ENCODE results near the gene CHST7. TPM values are rescaled to one million over a fixed set of nuclear protein-coding genes. Genes with fewer than 3 reads are reported as not detected.
A peak's percentile ranks its signal among the peaks of the same experiment; 100 is the strongest.

Gene CHST7
- total RNA-seq, 3 donors from 2014 or later = 1.4 to 4.1 (median 2.7) TPM

DNA sequence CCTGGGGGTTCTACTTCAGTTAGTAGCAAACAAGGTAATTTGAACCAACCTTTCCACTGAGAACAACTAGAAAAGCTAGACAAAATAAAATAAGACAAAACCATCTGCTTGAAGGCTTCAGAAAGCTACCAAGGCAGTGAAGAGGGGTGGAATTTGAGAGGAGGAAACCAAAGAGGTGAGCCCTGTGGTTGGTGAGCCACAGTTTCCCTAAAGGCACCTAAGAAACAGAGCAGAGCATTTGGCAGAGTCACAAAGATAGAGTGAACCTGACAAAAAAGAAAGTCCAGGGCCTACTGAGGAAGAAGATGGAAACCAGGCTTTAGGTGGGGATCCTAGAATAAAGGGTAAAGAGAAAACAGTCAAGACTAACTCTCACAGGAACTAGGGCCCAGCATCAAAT lies 44.3 kb downstream of the CHST7 start:
- no peak for DNase-seq
- Histone ChIP-seq H3K9me3 (no peaks in the 10 kb centered on the region), H3K36me3 (ENCODE audit: low read depth) (no peaks in the 10 kb centered on the region), H3K4me1 (ENCODE audit: low read depth) (no peaks in the 10 kb centered on the region), H3K4me3 (no peak overlapping the region)
- no peak for ATAC-seq
- intact Hi-C loops (cut with DNase I, micrococcal nuclease) = no loop called here
- TF ChIP-seq, protein P1, sequence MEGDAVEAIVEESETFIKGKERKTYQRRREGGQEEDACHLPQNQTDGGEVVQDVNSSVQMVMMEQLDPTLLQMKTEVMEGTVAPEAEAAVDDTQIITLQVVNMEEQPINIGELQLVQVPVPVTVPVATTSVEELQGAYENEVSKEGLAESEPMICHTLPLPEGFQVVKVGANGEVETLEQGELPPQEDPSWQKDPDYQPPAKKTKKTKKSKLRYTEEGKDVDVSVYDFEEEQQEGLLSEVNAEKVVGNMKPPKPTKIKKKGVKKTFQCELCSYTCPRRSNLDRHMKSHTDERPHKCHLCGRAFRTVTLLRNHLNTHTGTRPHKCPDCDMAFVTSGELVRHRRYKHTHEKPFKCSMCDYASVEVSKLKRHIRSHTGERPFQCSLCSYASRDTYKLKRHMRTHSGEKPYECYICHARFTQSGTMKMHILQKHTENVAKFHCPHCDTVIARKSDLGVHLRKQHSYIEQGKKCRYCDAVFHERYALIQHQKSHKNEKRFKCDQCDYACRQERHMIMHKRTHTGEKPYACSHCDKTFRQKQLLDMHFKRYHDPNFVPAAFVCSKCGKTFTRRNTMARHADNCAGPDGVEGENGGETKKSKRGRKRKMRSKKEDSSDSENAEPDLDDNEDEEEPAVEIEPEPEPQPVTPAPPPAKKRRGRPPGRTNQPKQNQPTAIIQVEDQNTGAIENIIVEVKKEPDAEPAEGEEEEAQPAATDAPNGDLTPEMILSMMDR (IDR thresholded peaks at IDR 0.05) = no peak

DNA sequence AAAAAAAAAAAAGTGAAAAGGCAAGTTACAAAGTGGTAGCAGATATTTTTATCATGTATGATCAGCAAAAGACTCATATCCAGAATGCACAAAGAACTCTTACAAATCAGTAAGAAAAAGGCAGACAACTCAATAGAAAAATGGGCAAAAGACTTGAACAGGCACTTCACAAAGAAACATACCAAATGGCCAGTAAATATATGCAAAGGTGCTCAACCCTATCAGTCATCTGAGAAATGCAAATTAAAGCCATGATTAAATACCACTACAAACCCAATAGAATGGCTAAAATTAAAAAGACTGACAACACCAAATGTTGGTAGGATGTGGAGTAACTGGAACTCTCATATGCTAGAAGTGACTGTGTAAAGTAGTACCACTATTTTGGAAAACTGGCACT lies 45.4 kb downstream of the CHST7 start:
- intact Hi-C loops (cut with DNase I, micrococcal nuclease) = no loop called here
- no peaks in the 10 kb centered on the region for H3K9me3 ChIP-seq
- DNase-seq (no peak), ATAC-seq (no peak)
- H3K36me3 ChIP-seq (ENCODE audit: low read depth) = no peaks in the 10 kb centered on the region
- H3K4me3 ChIP-seq = no peak overlapping the region
- TF ChIP-seq, protein P1 (IDR thresholded peaks at IDR 0.05) = no peak
- H3K4me1 ChIP-seq (ENCODE audit: low read depth) = no peaks in the 10 kb centered on the region

DNA sequence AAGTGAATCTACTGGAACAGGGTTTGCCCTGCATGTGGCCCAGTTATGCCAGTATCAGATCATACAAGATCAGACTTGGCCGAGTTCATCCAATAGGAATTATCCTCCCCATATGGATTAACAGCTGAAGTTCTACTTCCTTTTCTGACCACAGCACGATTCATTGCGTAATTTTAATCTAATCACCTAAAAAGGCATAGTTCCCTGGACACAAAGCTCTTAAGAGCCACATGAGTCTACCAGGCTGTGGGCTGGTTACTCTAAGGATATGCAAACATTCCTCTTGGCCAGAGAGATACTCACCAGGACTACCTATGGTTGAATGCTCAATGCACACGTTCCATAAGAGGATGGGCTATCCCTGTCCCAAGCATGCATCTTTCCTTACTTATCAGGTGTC lies 46.9 kb downstream of the CHST7 start:
- no peak for DNase-seq
- Histone ChIP-seq H3K4me3 (no peak overlapping the region), H3K9me3 (no peaks in the 10 kb centered on the region), H3K4me1 (ENCODE audit: low read depth) (no peaks in the 10 kb centered on the region), H3K36me3 (ENCODE audit: low read depth) (no peaks in the 10 kb centered on the region)
- no peak for ATAC-seq
- intact Hi-C loops (cut with DNase I, micrococcal nuclease) = no loop called here
- TF ChIP-seq, protein P1 (IDR thresholded peaks at IDR 0.05) = no peak

DNA sequence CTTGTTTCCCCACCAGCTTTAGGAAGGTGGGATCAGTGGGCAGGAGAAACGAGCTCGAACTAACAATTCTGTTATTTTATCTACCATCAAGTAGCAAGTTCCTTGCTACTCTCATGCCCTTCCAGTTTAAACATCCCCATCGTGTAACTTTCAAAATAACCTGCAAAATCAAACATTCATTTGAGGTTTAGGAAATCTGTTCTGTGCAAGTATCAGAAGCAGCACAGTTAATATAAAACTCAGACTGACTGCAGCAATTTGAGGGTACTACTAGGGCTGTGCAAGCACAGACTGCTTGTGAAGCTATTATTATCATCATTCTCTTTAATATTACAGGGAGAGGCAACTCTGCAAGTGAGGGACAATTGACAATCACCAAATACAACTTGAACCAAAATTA lies 48.0 kb downstream of the CHST7 start:
- H3K9me3 ChIP-seq = no peaks in the 10 kb centered on the region
- no peak overlapping the region for H3K4me3 ChIP-seq
- TF ChIP-seq, protein P1 (IDR thresholded peaks at IDR 0.05) = no peak
- ATAC-seq (no peak), DNase-seq (no peak)
- intact Hi-C loops (cut with DNase I, micrococcal nuclease) = no loop called here
- H3K36me3 ChIP-seq (ENCODE audit: low read depth) = no peaks in the 10 kb centered on the region
- H3K4me1 ChIP-seq (ENCODE audit: low read depth) = no peaks in the 10 kb centered on the region

DNA sequence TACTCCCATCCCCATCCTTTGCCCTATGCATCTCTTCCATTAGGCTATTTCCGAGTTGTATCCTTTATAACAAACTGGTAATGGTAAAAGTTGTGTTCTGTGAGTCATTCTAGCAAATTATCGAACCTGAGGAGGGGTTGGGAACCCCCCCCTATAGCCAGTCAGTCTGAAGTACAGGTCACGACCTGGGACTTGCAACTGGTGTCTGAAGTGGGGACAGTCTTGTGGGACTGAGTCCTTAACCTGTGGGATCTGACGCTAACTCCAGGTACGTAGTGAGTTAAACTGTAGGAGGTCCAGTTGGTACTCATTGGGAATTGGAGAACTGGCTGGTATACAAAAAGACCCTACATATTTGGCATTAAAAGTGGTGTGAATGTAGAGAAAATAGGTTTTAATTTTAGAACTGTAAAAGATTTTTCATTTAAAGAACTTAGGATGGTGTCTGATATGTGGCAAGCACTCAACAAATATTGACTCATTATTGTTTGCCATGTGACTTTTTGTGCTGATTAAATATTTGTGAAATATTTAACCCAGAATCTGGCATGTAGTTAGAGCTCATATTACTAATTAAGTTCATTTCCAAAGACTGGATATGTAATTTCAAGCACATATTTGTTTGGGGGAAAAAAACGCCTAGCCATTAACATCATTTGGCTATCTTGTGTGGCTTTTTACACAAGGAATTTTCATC lies 50.7 kb downstream of the CHST7 start:
- ATAC-seq = no peak
- TF ChIP-seq, protein P1 (IDR thresholded peaks at IDR 0.05) = no peak

DNA sequence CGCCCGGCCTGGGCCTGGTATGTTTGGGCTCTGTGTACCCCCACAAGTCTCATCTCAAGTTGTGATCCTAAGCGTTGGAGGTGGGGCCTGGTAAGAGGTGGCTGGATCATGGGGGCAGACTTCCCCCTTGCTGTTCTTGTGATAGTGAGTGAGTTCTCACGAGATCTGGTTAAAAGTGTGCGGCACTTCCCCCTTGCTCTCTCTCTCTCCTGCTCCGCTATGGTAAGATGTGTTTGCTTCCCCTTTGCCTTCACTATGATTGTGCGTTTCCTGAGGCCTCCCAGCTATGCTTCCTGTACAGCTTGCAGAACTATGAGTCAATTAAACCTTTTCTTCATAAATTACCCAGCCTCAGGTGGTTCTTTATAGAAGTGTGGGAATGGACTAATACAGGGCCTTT lies 53.0 kb downstream of the CHST7 start:
- intact Hi-C loops (cut with DNase I, micrococcal nuclease) = no loop called here
- H3K9me3 ChIP-seq = no peaks in the 10 kb centered on the region
- TF ChIP-seq, protein P1 (IDR thresholded peaks at IDR 0.05) = no peak
- DNase-seq (peak in 1 of 3 donors; percentile 4), ATAC-seq (peak; percentile 35)
- H3K36me3 ChIP-seq (ENCODE audit: low read depth) = no peaks in the 10 kb centered on the region
- no peaks in the 10 kb centered on the region for H3K4me1 ChIP-seq (ENCODE audit: low read depth)
- no peak overlapping the region for H3K4me3 ChIP-seq

More for the DNA sequence above, 50.7 kb downstream of the CHST7 start:
- no peaks in the 10 kb centered on the region for H3K4me1 ChIP-seq (ENCODE audit: low read depth)
- intact Hi-C loops (cut with DNase I, micrococcal nuclease) = no loop called here
- DNase-seq = no peak
- H3K4me3 ChIP-seq = no peak overlapping the region
- no peaks in the 10 kb centered on the region for H3K9me3 ChIP-seq
- H3K36me3 ChIP-seq (ENCODE audit: low read depth) = no peaks in the 10 kb centered on the region

Data from mucosa of descending colon (tissue), 3 donors.